KMS-11 (cell line): ENCODE data around the gene WIF1.

Source experiments
- H2AFZ ChIP-seq: fragments of 200-600 bp; sonication (generic); 2 replicates; pipeline ENCODE4 v1.6.1; 2016; ENCODE audit warnings: antibody characterized with exemption, mixed run types, low read depth
- H3K27ac ChIP-seq: fragments of 200-600 bp; sonication (generic); 2 replicates; pipeline ENCODE4 v1.6.1; 2016; ENCODE audit warnings: mild to moderate bottlenecking, mixed run types
- H3K27me3 ChIP-seq: fragments of 200-600 bp; sonication (generic); 2 replicates; pipeline ENCODE4 v1.6.1; 2017; ENCODE audit warnings: mild to moderate bottlenecking, low read depth, mixed run types, moderate library complexity; ENCODE audit not compliant: insufficient read depth
- H3K36me3 ChIP-seq: fragments of 200-600 bp; sonication (generic); 2 replicates; pipeline ENCODE4 v1.6.1; 2017; ENCODE audit warnings: mild to moderate bottlenecking, mixed run types; ENCODE audit not compliant: insufficient read depth
- H3K4me1 ChIP-seq: fragments of 200-600 bp; sonication (generic); 2 replicates; pipeline ENCODE4 v1.6.1; 2016; ENCODE audit warnings: mild to moderate bottlenecking, low read depth, mixed run types; ENCODE audit not compliant: poor library complexity, severe bottlenecking
- H3K4me2 ChIP-seq: fragments of 200-600 bp; sonication (generic); 2 replicates; pipeline ENCODE4 v1.7.0; 2016; ENCODE audit warnings: mild to moderate bottlenecking, mixed run types
- H3K4me3 ChIP-seq: fragments of 200-600 bp; sonication (generic); IDR thresholded peaks from 2 replicates; pipeline ENCODE4 v1.6.1; 2017; ENCODE audit warnings: low read depth, low read length, mixed read lengths; ENCODE audit not compliant: insufficient read depth
- H3K79me2 ChIP-seq: fragments of 200-600 bp; sonication (generic); 2 replicates; pipeline ENCODE4 v1.6.1; 2016; ENCODE audit warnings: low read depth, mixed run types; ENCODE audit not compliant: insufficient read depth
- H3K9ac ChIP-seq: fragments of 200-600 bp; sonication (generic); 2 replicates; pipeline ENCODE4 v1.6.1; 2016; ENCODE audit warnings: mild to moderate bottlenecking, mixed run types
- H4K20me1 ChIP-seq: fragments of 200-600 bp; sonication (generic); 2 replicates; pipeline ENCODE4 v1.6.1; 2016; ENCODE audit warnings: mild to moderate bottlenecking, mixed run types; ENCODE audit not compliant: insufficient read depth
- TF ChIP-seq, protein P1 (sequence below): fragments of 200-600 bp; sonication (generic); conservative IDR thresholded peaks from 2 replicates; pipeline ENCODE4 v1.6.1; 2017; ENCODE audit warnings: low read depth, mild to moderate bottlenecking, antibody characterized with exemption, low read length, moderate library complexity, mixed read lengths

Gene WIF1

DNA sequence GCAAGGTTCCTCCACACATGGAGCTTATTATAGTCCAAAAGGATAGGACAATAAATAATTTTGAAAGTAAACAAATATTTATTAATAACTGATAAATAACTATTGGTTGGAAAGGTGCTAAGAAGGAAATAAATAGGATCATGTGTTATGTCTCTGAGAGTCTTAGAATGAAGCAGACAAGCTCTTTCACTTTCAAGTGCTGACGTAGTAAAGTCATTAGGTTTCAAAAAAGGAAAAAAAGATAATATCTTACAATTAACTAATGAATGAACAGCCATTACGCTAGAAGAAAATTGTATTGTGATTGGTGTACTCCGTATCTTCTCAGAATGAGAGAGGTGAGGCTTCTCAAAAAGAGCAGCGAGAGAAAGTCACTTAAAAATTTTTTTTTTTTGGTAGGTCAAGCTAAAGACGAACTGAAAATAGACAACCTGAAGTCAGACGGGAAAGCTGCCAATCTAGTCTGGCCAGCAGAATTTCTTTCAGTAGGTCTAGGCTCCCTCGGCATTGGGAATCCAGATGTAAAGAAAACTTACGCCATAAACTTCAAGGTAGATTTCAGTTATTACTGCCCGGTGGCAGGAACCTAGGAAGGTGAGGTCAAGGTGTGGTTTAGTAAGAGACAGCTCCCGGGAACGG, 47.7 kb upstream of the WIF1 start:
- Histone ChIP-seq H3K4me2 (peak overlapping the region; percentile 66), H3K79me2 (peaks cover 43% of the 10 kb centered on the region), H3K4me3 (peak overlapping the region; percentile 3), H3K27ac (peak overlapping the region; percentile 94), H3K36me3 (no peaks in the 10 kb centered on the region), H3K9ac (peak overlapping the region; percentile 96), H2AFZ (peak overlapping the region; percentile 91), H3K27me3 (no peaks in the 10 kb centered on the region), H4K20me1 (peaks cover 32% of the 10 kb centered on the region), H3K4me1 (peaks cover 45% of the 10 kb centered on the region)
- TF ChIP-seq, protein P1, sequence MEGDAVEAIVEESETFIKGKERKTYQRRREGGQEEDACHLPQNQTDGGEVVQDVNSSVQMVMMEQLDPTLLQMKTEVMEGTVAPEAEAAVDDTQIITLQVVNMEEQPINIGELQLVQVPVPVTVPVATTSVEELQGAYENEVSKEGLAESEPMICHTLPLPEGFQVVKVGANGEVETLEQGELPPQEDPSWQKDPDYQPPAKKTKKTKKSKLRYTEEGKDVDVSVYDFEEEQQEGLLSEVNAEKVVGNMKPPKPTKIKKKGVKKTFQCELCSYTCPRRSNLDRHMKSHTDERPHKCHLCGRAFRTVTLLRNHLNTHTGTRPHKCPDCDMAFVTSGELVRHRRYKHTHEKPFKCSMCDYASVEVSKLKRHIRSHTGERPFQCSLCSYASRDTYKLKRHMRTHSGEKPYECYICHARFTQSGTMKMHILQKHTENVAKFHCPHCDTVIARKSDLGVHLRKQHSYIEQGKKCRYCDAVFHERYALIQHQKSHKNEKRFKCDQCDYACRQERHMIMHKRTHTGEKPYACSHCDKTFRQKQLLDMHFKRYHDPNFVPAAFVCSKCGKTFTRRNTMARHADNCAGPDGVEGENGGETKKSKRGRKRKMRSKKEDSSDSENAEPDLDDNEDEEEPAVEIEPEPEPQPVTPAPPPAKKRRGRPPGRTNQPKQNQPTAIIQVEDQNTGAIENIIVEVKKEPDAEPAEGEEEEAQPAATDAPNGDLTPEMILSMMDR = no peak

DNA sequence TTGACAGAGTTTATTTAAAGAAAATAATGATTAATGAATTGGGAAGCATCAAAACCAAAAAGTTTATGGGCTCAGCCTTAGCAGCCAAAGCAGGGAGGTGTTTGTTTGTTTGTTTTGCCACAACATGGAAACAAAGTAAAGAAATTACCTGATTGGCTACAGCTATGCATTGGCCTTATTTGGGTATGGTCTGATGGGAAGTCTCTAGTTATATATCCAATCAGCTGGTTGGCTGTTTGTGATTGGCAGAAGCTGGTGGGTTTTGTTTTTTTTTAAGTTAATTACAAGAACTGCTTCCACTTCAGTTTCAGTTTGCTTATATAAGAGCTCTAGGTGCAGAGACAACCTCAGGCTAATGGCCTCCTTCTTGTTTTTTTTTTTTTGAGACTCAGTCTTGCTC, 43.7 kb upstream of the WIF1 start:
- H3K4me3 ChIP-seq = no peak overlapping the region
- no peak overlapping the region for H3K27ac ChIP-seq
- TF ChIP-seq, protein P1 = no peak
- H3K4me1 ChIP-seq = peaks cover 17% of the 10 kb centered on the region
- H3K9ac ChIP-seq = no peak overlapping the region
- no peak overlapping the region for H2AFZ ChIP-seq
- no peaks in the 10 kb centered on the region for H3K27me3 ChIP-seq
- H3K79me2 ChIP-seq = peaks cover 3% of the 10 kb centered on the region; the same call in 1 of the 2 replicates
- H3K4me2 ChIP-seq = no peak overlapping the region
- H3K36me3 ChIP-seq = no peaks in the 10 kb centered on the region
- H4K20me1 ChIP-seq = no peaks in the 10 kb centered on the region

DNA sequence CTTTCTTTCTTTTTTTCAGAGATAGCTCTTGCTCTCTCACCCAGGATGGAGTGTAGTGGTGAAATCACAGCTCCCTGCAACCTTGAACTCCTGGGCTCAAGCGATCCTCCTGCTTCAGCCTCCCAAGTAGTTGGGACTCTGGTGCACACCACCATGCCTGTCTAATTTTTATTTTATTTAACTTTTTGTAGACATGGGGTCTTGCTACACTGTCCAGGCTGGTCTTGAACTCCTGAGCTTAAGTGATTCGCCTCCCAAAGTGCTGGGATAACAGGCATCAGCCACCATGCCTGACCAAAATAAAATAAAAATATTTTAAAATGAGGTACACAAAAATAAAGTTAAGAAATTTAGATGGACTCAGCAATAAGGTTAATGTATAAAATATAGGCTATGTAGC, 43.1 kb upstream of the WIF1 start:
- Histone ChIP-seq H2AFZ (no peak overlapping the region), H4K20me1 (no peaks in the 10 kb centered on the region), H3K4me2 (no peak overlapping the region), H3K36me3 (no peaks in the 10 kb centered on the region), H3K27ac (no peak overlapping the region), H3K4me1 (peaks cover 17% of the 10 kb centered on the region), H3K9ac (no peak overlapping the region), H3K79me2 (no peaks in the 10 kb centered on the region; the same call in 1 of the 2 replicates), H3K4me3 (no peak overlapping the region), H3K27me3 (no peaks in the 10 kb centered on the region)
- TF ChIP-seq, protein P1 = no peak

DNA sequence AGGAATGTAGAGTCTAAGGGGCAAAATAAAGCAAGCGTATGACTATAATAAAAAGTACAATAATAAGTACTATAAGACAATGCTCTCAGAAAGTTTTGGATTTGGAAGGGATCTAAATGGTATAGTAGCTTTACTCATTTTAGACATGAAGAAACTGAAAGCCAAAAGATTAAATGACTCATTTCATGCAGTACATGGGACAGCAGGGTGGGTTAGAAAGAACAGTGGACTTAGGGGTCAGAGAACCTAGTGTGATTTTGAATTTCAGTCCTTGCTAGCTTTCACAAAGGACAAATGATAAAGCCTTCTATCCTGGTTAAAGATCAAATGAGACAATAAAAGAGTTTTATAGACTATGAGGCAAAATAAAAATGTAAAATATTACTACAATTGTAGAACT, 41.5 kb upstream of the WIF1 start:
- Histone ChIP-seq H3K4me2 (no peak overlapping the region), H3K4me1 (peaks cover 9% of the 10 kb centered on the region), H4K20me1 (no peaks in the 10 kb centered on the region), H3K27ac (no peak overlapping the region), H3K79me2 (no peaks in the 10 kb centered on the region), H2AFZ (no peak overlapping the region), H3K9ac (no peak overlapping the region), H3K27me3 (no peaks in the 10 kb centered on the region), H3K4me3 (no peak overlapping the region), H3K36me3 (no peaks in the 10 kb centered on the region)
- TF ChIP-seq, protein P1 = no peak
